Pulmonary artery endothelial cell (primary cell): ENCODE measurements around the gene SHFL. TPM values are rescaled to one million over a fixed set of nuclear protein-coding genes. Genes with fewer than 3 reads are reported as not detected.
A peak's percentile ranks its signal among the peaks of the same experiment; 100 is the strongest.

Source experiments
- DNase-seq: peaks from one replicate; pipeline ENCODE4 v3.0.0-alpha.2; 2011; ENCODE audit warnings: low read depth, low spot score
- total RNA-seq: library from RNA; depleted of rRNA; stranded (reverse); fragments of >200 nt; gene quantifications from 2 replicates; pipeline ENCODE4 v1.2.3, GENCODE V29; 2014

SHFL gene
- total RNA-seq, 1 donor from 2014 or later: 22.9 TPM

GRCh38 chr19:10087296-10088061 lies 1.4 kb downstream of the SHFL start:
- DNase-seq: no peak

- DNase-seq: no peak
These were observed 2.9 kb downstream of the SHFL start for GRCh38 chr19:10088949-10089554.

GRCh38 chr19:10089801-10090375 lies 3.8 kb downstream of the SHFL start:
- DNase-seq: no peak

- DNase-seq: no peak
These were observed 5.2 kb downstream of the SHFL start for GRCh38 chr19:10091370-10091687.

- no peak for DNase-seq
These were observed 6.0 kb downstream of the SHFL start for GRCh38 chr19:10091895-10092641.

- no peak for DNase-seq
These were observed 6.7 kb downstream of the SHFL start for GRCh38 chr19:10092648-10093294.

- DNase-seq: no peak
These were observed 7.4 kb downstream of the SHFL start for GRCh38 chr19:10093295-10094186.

GRCh38 chr19:10095622-10095947 lies 9.5 kb downstream of the SHFL start:
- DNase-seq: no peak

- DNase-seq: peak; percentile 58
These were observed 10.0 kb downstream of the SHFL start for GRCh38 chr19:10095948-10096614.

- no peak for DNase-seq
These were observed 10.5 kb downstream of the SHFL start for GRCh38 chr19:10096615-10096963.

GRCh38 chr19:10100163-10100785 lies 14.2 kb downstream of the SHFL start:
- DNase-seq: no peak

- no peak for DNase-seq
These were observed 16.7 kb downstream of the SHFL start for GRCh38 chr19:10102787-10103236.

- DNase-seq: no peak
These were observed 18.0 kb downstream of the SHFL start for GRCh38 chr19:10104130-10104513.

- DNase-seq: no peak
These were observed 18.8 kb downstream of the SHFL start for GRCh38 chr19:10104665-10105508.

- DNase-seq: no peak
These were observed 19.5 kb downstream of the SHFL start for GRCh38 chr19:10105509-10106099.

- peak; percentile 94 for DNase-seq
These were observed 20.2 kb downstream of the SHFL start, which contains the start of gene PPAN for GRCh38 chr19:10106100-10106936. Gene PPAN (plus strand): TSS chr19:10106362. CDS start chr19:10106395, 33 bp downstream.

GRCh38 chr19:10107254-10107653 lies 21.1 kb downstream of the SHFL start:
- no peak for DNase-seq
